Ovary (tissue), 9 donors: ENCODE results near the gene CREM. TPM values are rescaled to one million over a fixed set of nuclear protein-coding genes. Genes with fewer than 3 reads are reported as not detected.

Experiments used
- DNase-seq, 5 donors: peaks; one replicate each; pipeline ENCODE4 v3.0.0-alpha.2; 2019 to 2020
- H3K27ac ChIP-seq, 2 donors: fragments of 200-600 bp; one replicate each; pipeline versions ENCODE4 v1.5.1 to v1.8.0; 2019 to 2022
- H3K27me3 ChIP-seq: fragments of 200-600 bp; one replicate; pipeline ENCODE4 v1.8.0; 2022
- H3K36me3 ChIP-seq: fragments of 200-600 bp; sonication (generic); one replicate; pipeline ENCODE4 v1.5.1; 2019
- H3K4me1 ChIP-seq: one replicate; pipeline ENCODE4 v1.8.1; 2013; ENCODE audit warnings: mild to moderate bottlenecking, moderate library complexity; ENCODE audit not compliant: insufficient read depth
- H3K4me3 ChIP-seq: fragments of 200-600 bp; sonication (generic); one replicate; pipeline ENCODE4 v1.5.1; 2017
- H3K9me3 ChIP-seq, 2 donors: fragments of 200-600 bp in 1 of 2; sonication (generic) in 1 of 2; one replicate each; pipeline versions ENCODE4 v1.5.1 to v1.8.1; 2013 to 2019; ENCODE audit warnings: mild to moderate bottlenecking in 1 of 2, moderate library complexity in 1 of 2
- CTCF ChIP-seq, 3 donors: fragments of 450-650 bp in 2 of 3; fragments of 200-600 bp in 1 of 3; IDR thresholded peaks; one replicate each; pipeline versions ENCODE4 v1.5.1 to v1.8.0; 2016 to 2022; ENCODE audit warnings: antibody characterized with exemption in 3 of 3, mild to moderate bottlenecking in 1 of 3
- EP300 ChIP-seq: sonication (generic); formaldehyde crosslinking; IDR thresholded peaks from one replicate; pipeline ENCODE4 v1.6.1; 2017; ENCODE audit warnings: antibody characterized with exemption
- POLR2A ChIP-seq: fragments of 450-650 bp; IDR thresholded peaks from one replicate; pipeline ENCODE4 v1.6.1; 2017; ENCODE audit warnings: antibody characterized with exemption, mild to moderate bottlenecking, moderate library complexity
- WGBS, 3 donors: extraction: QIAGEN DNeasy Blood & Tissue Kit in 1 of 3; methylation state at CpG; one replicate each; pipeline versions ENCODE4 v1.1.5 to v1.1.7; 2013 to 2017; 5-methylcytosine and 5-hydroxymethylcytosine counted together
- intact Hi-C, 4 donors: fragments of 100-400 bp; cut with DNase I; formaldehyde crosslinking; loops; one replicate each; pipeline versions ENCODE4 v1.11.0 to v1.15.1; 2022 to 2023
- polyA plus RNA-seq, 2 donors: library from polyadenylated mRNA; stranded (reverse); fragments of 200-250 nt in 1 of 2; fragments of 350-450 nt in 1 of 2; fragmentation: Illumina TruSeq in 1 of 2; extraction: RNeasy Lipid Tissue Mini Kit (QIAGEN cat#74804) in 1 of 2; gene quantifications; one replicate each; pipeline ENCODE4 v1.2.3, GENCODE V29; 2013 to 2014
- total RNA-seq, 7 donors: library from RNA; depleted of rRNA in 2 of 7; stranded (reverse); fragments of >200 nt in 2 of 7; fragmentation: NEBNext Ultra II Directional in 3 of 7; extraction: Animal tissue kit (Norgen Biotek cat#: 25700) in 3 of 7; gene quantifications; one replicate each; pipeline versions ENCODE4 v1.1.0 to v1.2.4, GENCODE V29; 2016 to 2023
- donor health status: DM: no; HTN: no; CAD: no; lungs with moderate emphysema.
- donor health status: DM: no; HTN: no; CAD: no.
- donor health status: Bipolar disorder and iron deficiency.
- donor health status: DM: yes; HTN: yes; CAD: no.
- donor health status: DM: no; HTN: no; CAD: no.
- donor health status: DM: yes; HTN: yes; CAD: no.

Gene CREM
- total and polyA plus RNA-seq, 9 donors, result 24.4 to 87.2 (median 41.5) TPM

- no peak for DNase-seq
- Histone ChIP-seq H3K4me1 (no peaks in the 10 kb centered on the region), H3K36me3 (no peaks in the 10 kb centered on the region), H3K27ac (no peak overlapping the region), H3K9me3 (no peaks in the 10 kb centered on the region), H3K27me3 (no peaks in the 10 kb centered on the region), H3K4me3 (no peak overlapping the region)
- TF ChIP-seq CTCF (IDR thresholded peaks at IDR 0.05) (no peak), EP300 (no peak), POLR2A (no peak)
- 89 to 97% (median 94%) methylated on average over 6 of the region's 6 CpGs for WGBS, 3 donors
- intact Hi-C loops, result no loop called here
Observed at GRCh38 chr10:35166607-35167006, 40.0 kb downstream of the CREM start.

- TF ChIP-seq CTCF (IDR thresholded peaks at IDR 0.05) (no peak), EP300 (no peak), POLR2A (no peak)
- DNase-seq, result no peak
- no peaks in the 10 kb centered on the region for H3K27me3 ChIP-seq
- whole genome bisulfite sequencing, 3 donors, result 93 to 97% (median 94%) methylated on average over 2 of the region's 2 CpGs
- H3K4me1 ChIP-seq, result no peaks in the 10 kb centered on the region
- H3K9me3 ChIP-seq, result no peaks in the 10 kb centered on the region
- intact Hi-C loops, result no loop called here
- H3K36me3 ChIP-seq, result no peaks in the 10 kb centered on the region
- no peak overlapping the region for H3K27ac ChIP-seq
- H3K4me3 ChIP-seq, result no peak overlapping the region
Observed at GRCh38 chr10:35167342-35167741, 40.7 kb downstream of the CREM start.

- Histone ChIP-seq H3K27me3 (no peaks in the 10 kb centered on the region), H3K36me3 (no peaks in the 10 kb centered on the region), H3K4me1 (no peaks in the 10 kb centered on the region), H3K9me3 (no peaks in the 10 kb centered on the region), H3K27ac (no peak overlapping the region), H3K4me3 (no peak overlapping the region)
- TF ChIP-seq EP300, result no peak
- DNase-seq, result no peak
- intact Hi-C loops, result no loop called here
- 27 to 47% (median 42%) methylated on average over 1 of the region's 1 CpG for WGBS, 3 donors
Observed at GRCh38 chr10:35172146-35172545, 45.5 kb downstream of the CREM start.

- Histone ChIP-seq H3K27me3 (no peaks in the 10 kb centered on the region), H3K9me3 (no peaks in the 10 kb centered on the region), H3K4me1 (no peaks in the 10 kb centered on the region), H3K36me3 (no peaks in the 10 kb centered on the region), H3K4me3 (no peak overlapping the region), H3K27ac (no peak overlapping the region)
- no peak for TF ChIP-seq POLR2A
- TF ChIP-seq CTCF (IDR thresholded peaks at IDR 0.05), result no peak
- TF ChIP-seq EP300, result no peak
- intact Hi-C loops, result no loop called here
- no peak for DNase-seq
- 42 to 45% (median 43%) methylated on average over 5 of the region's 5 CpGs for WGBS, 3 donors
Observed at GRCh38 chr10:35172574-35172973, 45.9 kb downstream of the CREM start.

- Histone ChIP-seq H3K36me3 (no peaks in the 10 kb centered on the region), H3K9me3 (no peaks in the 10 kb centered on the region), H3K27me3 (no peaks in the 10 kb centered on the region), H3K4me1 (no peaks in the 10 kb centered on the region), H3K4me3 (no peak overlapping the region), H3K27ac (no peak overlapping the region)
- TF ChIP-seq CTCF (IDR thresholded peaks at IDR 0.05) (no peak), POLR2A (no peak)
- intact Hi-C loops, result no loop called here
- no peak for DNase-seq
- 94 to 95% (median 94%) methylated on average over 9 of the region's 9 CpGs for WGBS, 3 donors
Observed at GRCh38 chr10:35178331-35178730, 51.7 kb downstream of the CREM start.
